Esophagus squamous epithelium (tissue), 5 donors: ENCODE results near the gene SHC2. TPM values are rescaled to one million over a fixed set of nuclear protein-coding genes. Genes with fewer than 3 reads are reported as not detected.

Experiments
- DNase-seq: peaks from one replicate; lab custom pipeline; 2025; lab: John Stamatoyannopoulos, UW
- H3K27ac ChIP-seq, 4 donors: fragments of 200-600 bp; sonication (generic); one replicate each; pipeline ENCODE4 v1.5.1; 2016 to 2019; ENCODE audit warnings: mild to moderate bottlenecking in 1 of 4
- H3K27me3 ChIP-seq, 4 donors: fragments of 200-600 bp; sonication (generic); 1 replicate in 3 of 4; 2 replicates in 1 of 4; pipeline versions ENCODE4 v1.5.1 to v1.6.0; 2017 to 2021; ENCODE audit warnings: antibody characterized with exemption in 1 of 4
- H3K36me3 ChIP-seq, 3 donors: fragments of 200-600 bp; sonication (generic); one replicate each; pipeline ENCODE4 v1.5.1; 2016 to 2019
- H3K4me1 ChIP-seq, 3 donors: fragments of 200-600 bp; sonication (generic); one replicate each; pipeline ENCODE4 v1.5.1; 2017 to 2019
- H3K4me3 ChIP-seq, 4 donors: fragments of 200-600 bp; sonication (generic); 1 replicate in 3 of 4; 2 replicates in 1 of 4; pipeline ENCODE4 v1.5.1; 2016 to 2019; ENCODE audit warnings: mild to moderate bottlenecking in 2 of 4, moderate library complexity in 1 of 4
- H3K9me3 ChIP-seq, 3 donors: fragments of 200-600 bp; sonication (generic); one replicate each; pipeline ENCODE4 v1.5.1; 2016 to 2019
- CTCF ChIP-seq, 6 experiments: fragments of 450-650 bp in 4 of 6; fragments of 200-600 bp in 2 of 6; sonication (generic) in 2 of 6; IDR thresholded peaks; one replicate each; pipeline ENCODE4 v1.5.1; 2016 to 2019; ENCODE audit warnings: antibody characterized with exemption in 6 of 6, mild to moderate bottlenecking in 4 of 6, moderate library complexity in 4 of 6
- POLR2A ChIP-seq, 4 donors: fragments of 450-650 bp; IDR thresholded peaks; one replicate each; pipeline ENCODE4 v1.6.1; 2017; ENCODE audit warnings: antibody characterized with exemption in 4 of 4, mild to moderate bottlenecking in 4 of 4, moderate library complexity in 3 of 4
- WGBS, 2 donors: methylation state at CpG; one replicate each; pipeline ENCODE4 v1.1.5; 2018; 5-methylcytosine and 5-hydroxymethylcytosine counted together
- intact Hi-C: fragments of 100-400 bp; cut with DNase I; formaldehyde crosslinking; loops from one replicate; pipeline ENCODE4 v1.15.0; 2022
- total RNA-seq, 4 donors: library from RNA; depleted of rRNA; stranded (reverse); fragments of >200 nt; gene quantifications; one replicate each; pipeline ENCODE4 v1.1.0, GENCODE V29; 2016
- donor health status: DM: yes; HTN: yes; CAD: no.

The SHC2 gene
- total RNA-seq, 4 donors from 2014 or later, result 1.1 to 10.2 (median 4.7) TPM

GRCh38 chr19:442085-442484 lies 18.7 kb downstream of the SHC2 start:
- H3K9me3 ChIP-seq, result no peaks in the 10 kb centered on the region
- TF ChIP-seq CTCF (IDR thresholded peaks at IDR 0.05), result no peak
- no peak for TF ChIP-seq POLR2A (IDR thresholded peaks at IDR 0.05)
- H3K4me1 ChIP-seq, result no peaks in the 10 kb centered on the region
- H3K4me3 ChIP-seq, result no peak overlapping the region
- WGBS, 2 donors, result 76 to 89% methylated on average over 2 of the region's 2 CpGs
- intact Hi-C loops, result no loop called here
- peaks cover 0 to 37% (median 0%) of the 10 kb centered on the region in 4 donors for H3K27me3 ChIP-seq
- H3K27ac ChIP-seq, result no peak overlapping the region
- DNase-seq, result no peak
- H3K36me3 ChIP-seq, result no peaks in the 10 kb centered on the region

- Histone ChIP-seq H3K27me3 (peaks cover 0 to 45% (median 0%) of the 10 kb centered on the region in 4 donors), H3K4me1 (no peaks in the 10 kb centered on the region), H3K36me3 (no peaks in the 10 kb centered on the region), H3K27ac (no peak overlapping the region), H3K9me3 (no peaks in the 10 kb centered on the region), H3K4me3 (no peak overlapping the region)
- DNase-seq, result no peak
- intact Hi-C loops, result no loop called here
- TF ChIP-seq CTCF (IDR thresholded peaks at IDR 0.05) (no peak), POLR2A (IDR thresholded peaks at IDR 0.05) (no peak)
- 49 to 63% methylated on average over 14 to 17 of the region's 23 CpGs for WGBS, 2 donors
These were observed 19.5 kb downstream of the SHC2 start for GRCh38 chr19:441213-441836.

GRCh38 chr19:440391-441212 lies 20.2 kb downstream of the SHC2 start:
- 74 to 79% methylated on average over 23 to 26 of the region's 48 CpGs for WGBS, 2 donors
- intact Hi-C loops, result no loop called here
- H3K9me3 ChIP-seq, result no peaks in the 10 kb centered on the region
- H3K4me3 ChIP-seq, result no peak overlapping the region
- no peak for DNase-seq
- no peak for TF ChIP-seq CTCF (IDR thresholded peaks at IDR 0.05)
- TF ChIP-seq POLR2A (IDR thresholded peaks at IDR 0.05), result no peak
- no peak overlapping the region for H3K27ac ChIP-seq
- H3K4me1 ChIP-seq, result no peaks in the 10 kb centered on the region
- H3K27me3 ChIP-seq, result peaks cover 0 to 51% (median 0%) of the 10 kb centered on the region in 4 donors
- H3K36me3 ChIP-seq, result no peaks in the 10 kb centered on the region

DNA sequence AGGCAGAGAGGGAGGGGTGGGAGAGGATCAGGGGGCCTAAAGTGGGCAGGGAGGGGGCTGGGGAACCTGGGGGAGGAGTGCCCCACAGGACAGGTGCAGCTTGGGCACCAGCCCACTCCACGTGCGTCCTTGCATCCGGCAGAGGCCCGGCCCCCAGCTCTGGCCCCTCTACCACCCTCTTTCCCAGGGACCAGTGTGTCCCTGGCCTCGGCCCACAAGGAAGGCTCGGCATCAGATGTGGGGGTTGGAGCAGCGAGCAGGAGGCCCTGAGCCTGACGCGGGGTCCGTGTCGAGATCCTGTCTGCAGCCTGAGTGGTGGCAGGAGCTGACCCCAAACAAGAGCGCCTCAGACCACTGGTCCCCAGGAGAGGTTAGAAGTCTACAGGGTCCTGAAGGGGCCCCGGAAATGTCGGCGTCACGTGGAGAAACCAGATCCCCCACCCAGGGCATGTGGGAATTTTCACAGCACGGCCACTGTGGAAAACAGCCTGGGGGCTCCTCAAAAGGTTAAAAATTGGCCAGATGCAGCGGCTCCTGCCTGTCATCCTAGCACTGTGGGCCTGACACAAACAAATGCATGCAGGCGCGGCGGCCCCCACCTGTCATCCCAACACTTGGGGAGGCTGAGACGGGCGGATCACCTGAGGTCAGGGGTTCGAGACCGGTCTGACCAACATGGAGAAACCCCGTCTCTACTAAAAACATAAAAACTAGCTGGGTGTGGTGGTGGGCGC lies 21.5 kb downstream of the SHC2 start:
- no peak for DNase-seq
- intact Hi-C loops, result no loop called here
- H3K9me3 ChIP-seq, result no peaks in the 10 kb centered on the region
- no peaks in the 10 kb centered on the region for H3K4me1 ChIP-seq
- no peaks in the 10 kb centered on the region for H3K36me3 ChIP-seq
- H3K27ac ChIP-seq, result no peak overlapping the region
- peaks cover 0 to 51% (median 0%) of the 10 kb centered on the region in 4 donors for H3K27me3 ChIP-seq
- TF ChIP-seq POLR2A (IDR thresholded peaks at IDR 0.05), result no peak
- no peak for TF ChIP-seq CTCF (IDR thresholded peaks at IDR 0.05)
- no peak overlapping the region for H3K4me3 ChIP-seq
- 73 to 79% methylated on average over 3 to 7 of the region's 27 CpGs for WGBS, 2 donors
